GM12873 (cell line): ENCODE results near the gene CCDC149.

Experiments
- CTCF ChIP-seq: IDR thresholded peaks from 2 replicates; pipeline ENCODE4 v1.5.1; 2012; ENCODE audit warnings: low read depth, mild to moderate bottlenecking, moderate library complexity, low read length, control low read depth; ENCODE audit not compliant: insufficient read depth; ENCODE audit errors: missing control alignments

CCDC149 gene

GRCh38 chr4:24775750-24776149 is 137.1 kb downstream of the CCDC149 start:
- TF ChIP-seq CTCF = no peak

GRCh38 chr4:24775032-24775605 is 137.7 kb downstream of the CCDC149 start:
- no peak for TF ChIP-seq CTCF

DNA sequence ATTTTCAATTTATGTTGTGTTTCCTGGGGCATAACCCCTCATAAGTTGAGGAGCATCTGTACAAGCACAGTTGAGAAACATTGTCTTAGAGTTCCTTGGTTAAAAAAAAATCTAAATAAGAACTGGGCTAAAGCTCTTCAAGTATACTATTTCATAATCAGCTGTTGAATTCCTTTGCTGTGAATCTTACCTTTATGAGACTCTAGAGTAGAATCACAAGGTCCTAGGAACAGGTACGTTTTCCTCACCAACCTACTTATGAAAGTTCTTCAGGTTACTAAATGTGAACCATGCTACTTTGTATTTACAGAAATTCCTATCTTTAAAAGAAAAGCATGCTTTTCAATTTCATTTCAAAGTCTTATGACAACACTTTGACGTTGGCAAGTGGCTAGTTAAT is 138.4 kb downstream of the CCDC149 start:
- no peak for TF ChIP-seq CTCF

GRCh38 chr4:24772952-24773351 is 139.9 kb downstream of the CCDC149 start:
- TF ChIP-seq CTCF = no peak

DNA sequence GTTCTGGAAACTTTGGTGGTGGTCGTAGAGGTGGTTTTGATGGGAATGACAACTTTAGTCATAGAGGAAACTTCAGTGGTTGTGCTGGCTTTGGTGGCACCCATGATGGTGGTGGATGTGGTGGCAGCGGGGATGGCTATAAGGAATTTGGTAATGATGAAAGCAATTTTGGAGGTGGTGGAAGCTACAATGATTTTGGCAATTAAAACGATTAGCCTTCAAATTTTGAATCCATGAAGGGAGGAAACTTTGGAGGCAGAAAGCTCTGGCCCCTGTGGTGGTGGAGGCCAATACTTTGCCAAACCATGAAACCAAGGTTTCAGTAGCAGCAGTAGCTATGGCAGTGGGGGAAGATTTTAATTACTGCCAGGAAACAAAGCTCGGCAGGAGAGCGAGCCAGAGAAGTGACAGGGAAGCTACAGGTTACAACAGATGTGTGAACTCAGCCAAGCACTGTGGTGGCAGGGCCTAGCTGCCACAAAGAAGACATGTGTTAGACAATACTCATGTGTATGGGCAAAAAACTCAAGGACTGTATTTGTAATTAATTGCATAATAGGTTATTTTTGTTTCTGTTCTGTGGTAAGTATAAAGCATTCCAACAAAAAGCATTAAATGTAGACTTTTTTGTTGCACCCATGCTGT is 140.7 kb downstream of the CCDC149 start:
- no peak for TF ChIP-seq CTCF

DNA sequence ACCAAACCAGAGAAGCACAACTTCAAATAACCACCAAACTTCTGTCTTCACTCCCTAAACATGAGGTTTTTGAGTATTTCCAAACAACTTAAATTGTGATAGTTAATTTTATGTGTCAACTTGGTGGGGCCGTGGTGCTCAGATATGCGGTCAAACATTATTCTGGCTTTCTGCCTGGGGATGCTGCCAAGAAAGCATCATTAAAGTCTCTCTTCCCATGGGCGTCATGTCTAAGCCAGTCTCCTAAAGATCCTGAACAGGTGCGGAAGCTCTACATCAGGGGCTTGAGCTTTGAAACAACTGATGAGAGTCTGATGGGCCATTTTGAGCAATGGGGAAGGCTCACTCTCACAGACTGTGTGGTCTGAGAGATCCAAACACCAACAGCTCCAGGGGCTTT is 141.6 kb downstream of the CCDC149 start:
- no peak for TF ChIP-seq CTCF

DNA sequence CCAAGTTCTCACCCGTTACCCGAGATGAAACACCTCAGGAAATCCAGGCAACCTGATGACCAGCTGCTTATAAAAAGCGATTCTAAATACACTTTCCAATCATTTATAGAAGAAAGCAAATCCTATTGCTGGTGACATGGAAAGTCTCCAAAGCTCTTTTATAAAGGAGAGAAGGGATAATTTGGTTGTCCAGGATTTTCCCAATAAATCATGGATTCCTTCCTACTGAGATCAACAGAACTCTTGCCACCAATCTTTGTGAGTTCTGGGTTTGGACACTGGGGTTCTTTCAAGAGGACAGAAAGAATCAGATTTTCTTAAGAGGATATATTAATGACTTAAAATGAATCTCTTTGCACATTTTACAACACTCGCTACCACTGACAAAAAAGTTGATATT is 142.2 kb downstream of the CCDC149 start:
- no peak for TF ChIP-seq CTCF
